ENCODE results near the gene SETD7. TPM values are rescaled to one million over a fixed set of nuclear protein-coding genes. Genes with fewer than 3 reads are reported as not detected.
A peak's percentile ranks its signal among the peaks of the same experiment; 100 is the strongest.

Gene SETD7
- polyA plus RNA-seq, 3 donors: 14.1 to 16.8 (median 15.4) TPM

- intact Hi-C loops (cut with micrococcal nuclease): loop anchor here in 1 of 2 donors (10.0 kb wide), 3 partner anchors 114 to 346 kb away; partner anchors contain the start of genes MGST2, NAA15 and NDUFC1
- Histone ChIP-seq H3K4me3 (replicated peaks in 1 of 3; ENCODE audit: low read depth in 2 of 3, low read length in 3 of 3) (no peak overlapping the region), H4K20me1 (ENCODE audit: insufficient read depth, low read length) (peaks cover 74% of the 10 kb centered on the region), H3K27me3 (ENCODE audit: control insufficient read depth in 2 of 2, insufficient read depth in 2 of 2, low read length in 2 of 2) (no peaks in the 10 kb centered on the region), H3K4me1 (ENCODE audit: control insufficient read depth in 1 of 2, insufficient read depth in 2 of 2, low read length in 2 of 2) (peaks cover 25 to 41% of the 10 kb centered on the region in 2 donors), H2AFZ (ENCODE audit: insufficient read depth, low read depth, low read length, poor library complexity, severe bottlenecking) (no peak overlapping the region), H3K79me2 (ENCODE audit: insufficient read depth, low read length) (peaks cover 94% of the 10 kb centered on the region), H3K9me3 (replicated peaks in 1 of 2; ENCODE audit: control insufficient read depth in 1 of 2, insufficient read depth in 1 of 2, low read length in 2 of 2) (no peaks in the 10 kb centered on the region), H3K9ac (ENCODE audit: insufficient read depth, low read length, poor library complexity, severe bottlenecking) (no peak overlapping the region), H3K27ac (ENCODE audit: low read depth in 1 of 2, low read length in 2 of 2) (no peak overlapping the region), H3K36me3 (replicated peaks in 1 of 2; ENCODE audit: control insufficient read depth in 1 of 2, insufficient read depth in 2 of 2, low read length in 2 of 2) (peaks cover 13 to 21% of the 10 kb centered on the region in 2 donors), H3K4me2 (replicated peaks; ENCODE audit: extremely low read depth, low read length, poor library complexity, severe bottlenecking) (no peak overlapping the region)
- Mint-ChIP-seq H3K36me3 (peaks cover 14 to 21% of the 10 kb centered on the region in 2 donors), H3K9me3 (no peaks in the 10 kb centered on the region), H3K4me3 (no peak overlapping the region), H3K27me3 (ENCODE audit: low read depth in 3 of 3) (no peaks in the 10 kb centered on the region), H3K4me1 (peaks cover 45% of the 10 kb centered on the region), H3K27ac (peak overlapping the region in 2 of 7 donors; percentile 60 to 77)
- WGBS (ENCODE audit: insufficient coverage): 50% methylated on average over 3 of the region's 5 CpGs
- TF ChIP-seq, protein P1, sequence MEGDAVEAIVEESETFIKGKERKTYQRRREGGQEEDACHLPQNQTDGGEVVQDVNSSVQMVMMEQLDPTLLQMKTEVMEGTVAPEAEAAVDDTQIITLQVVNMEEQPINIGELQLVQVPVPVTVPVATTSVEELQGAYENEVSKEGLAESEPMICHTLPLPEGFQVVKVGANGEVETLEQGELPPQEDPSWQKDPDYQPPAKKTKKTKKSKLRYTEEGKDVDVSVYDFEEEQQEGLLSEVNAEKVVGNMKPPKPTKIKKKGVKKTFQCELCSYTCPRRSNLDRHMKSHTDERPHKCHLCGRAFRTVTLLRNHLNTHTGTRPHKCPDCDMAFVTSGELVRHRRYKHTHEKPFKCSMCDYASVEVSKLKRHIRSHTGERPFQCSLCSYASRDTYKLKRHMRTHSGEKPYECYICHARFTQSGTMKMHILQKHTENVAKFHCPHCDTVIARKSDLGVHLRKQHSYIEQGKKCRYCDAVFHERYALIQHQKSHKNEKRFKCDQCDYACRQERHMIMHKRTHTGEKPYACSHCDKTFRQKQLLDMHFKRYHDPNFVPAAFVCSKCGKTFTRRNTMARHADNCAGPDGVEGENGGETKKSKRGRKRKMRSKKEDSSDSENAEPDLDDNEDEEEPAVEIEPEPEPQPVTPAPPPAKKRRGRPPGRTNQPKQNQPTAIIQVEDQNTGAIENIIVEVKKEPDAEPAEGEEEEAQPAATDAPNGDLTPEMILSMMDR (IDR thresholded peaks at IDR 0.05): no peak
- DNase-seq: no peak
Observed at GRCh38 chr4:139550724-139551429, 5.1 kb downstream of the SETD7 start.

- no peak overlapping the region for H3K27ac ChIP-seq (ENCODE audit: low read depth in 1 of 2, low read length in 2 of 2)
- peaks cover 13 to 17% of the 10 kb centered on the region in 2 donors for H3K4me1 ChIP-seq (ENCODE audit: control insufficient read depth in 1 of 2, insufficient read depth in 2 of 2, low read length in 2 of 2)
- H3K27ac Mint-ChIP-seq: no peak overlapping the region
- DNase-seq: no peak
- no peak overlapping the region for H3K9ac ChIP-seq (ENCODE audit: insufficient read depth, low read length, poor library complexity, severe bottlenecking)
- H3K27me3 Mint-ChIP-seq (ENCODE audit: low read depth in 3 of 3): no peaks in the 10 kb centered on the region
- H3K27me3 ChIP-seq (ENCODE audit: control insufficient read depth in 2 of 2, insufficient read depth in 2 of 2, low read length in 2 of 2): no peaks in the 10 kb centered on the region
- H3K79me2 ChIP-seq (ENCODE audit: insufficient read depth, low read length): peaks cover 83% of the 10 kb centered on the region
- H3K4me3 Mint-ChIP-seq: no peak overlapping the region
- H3K36me3 Mint-ChIP-seq: peaks cover 38 to 49% of the 10 kb centered on the region in 2 donors
- no CpG with 5 or more reads among the region's 3 CpGs for WGBS (ENCODE audit: insufficient coverage)
- intact Hi-C loops (cut with micrococcal nuclease): no loop called here
- TF ChIP-seq, protein P1 (IDR thresholded peaks at IDR 0.05): no peak
- H3K9me3 ChIP-seq (replicated peaks in 1 of 2; ENCODE audit: control insufficient read depth in 1 of 2, insufficient read depth in 1 of 2, low read length in 2 of 2): no peaks in the 10 kb centered on the region
- no peak overlapping the region for H2AFZ ChIP-seq (ENCODE audit: insufficient read depth, low read depth, low read length, poor library complexity, severe bottlenecking)
- peaks cover 26% of the 10 kb centered on the region for H3K4me1 Mint-ChIP-seq
- no peaks in the 10 kb centered on the region for H3K9me3 Mint-ChIP-seq
- H3K4me3 ChIP-seq (replicated peaks in 1 of 3; ENCODE audit: low read depth in 2 of 3, low read length in 3 of 3): no peak overlapping the region
- H3K4me2 ChIP-seq (replicated peaks; ENCODE audit: extremely low read depth, low read length, poor library complexity, severe bottlenecking): no peak overlapping the region
- H4K20me1 ChIP-seq (ENCODE audit: insufficient read depth, low read length): peaks cover 95% of the 10 kb centered on the region
- H3K36me3 ChIP-seq (replicated peaks in 1 of 2; ENCODE audit: control insufficient read depth in 1 of 2, insufficient read depth in 2 of 2, low read length in 2 of 2): peaks cover 33 to 49% of the 10 kb centered on the region in 2 donors
Observed at GRCh38 chr4:139547979-139548378, 8.0 kb downstream of the SETD7 start.

Measured in CD14-positive monocyte (primary cell).